ENCODE results near the gene RXRB.

Gene RXRB

DNA sequence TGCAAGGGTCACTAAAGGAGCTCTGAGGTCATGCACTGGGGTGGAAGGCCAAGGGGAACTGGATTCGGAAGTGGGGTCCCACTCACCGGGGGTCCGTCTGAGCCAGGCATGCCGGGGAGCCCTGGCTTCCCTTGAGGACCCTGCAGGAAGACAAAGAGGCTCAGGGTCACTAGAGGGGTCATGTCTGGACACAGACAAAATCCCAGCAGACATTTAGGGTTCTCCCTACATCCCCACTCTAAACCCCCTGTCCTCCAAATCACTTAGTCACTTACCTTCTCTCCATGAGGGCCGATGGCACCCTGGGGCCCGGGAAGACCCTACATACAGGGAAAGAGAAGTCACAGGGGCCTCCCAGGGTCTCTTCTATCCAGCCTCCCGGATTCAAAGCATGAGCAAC is 23.6 kb downstream of the RXRB start:
- no peak for DNase-seq (ENCODE audit: low spot score)

DNA sequence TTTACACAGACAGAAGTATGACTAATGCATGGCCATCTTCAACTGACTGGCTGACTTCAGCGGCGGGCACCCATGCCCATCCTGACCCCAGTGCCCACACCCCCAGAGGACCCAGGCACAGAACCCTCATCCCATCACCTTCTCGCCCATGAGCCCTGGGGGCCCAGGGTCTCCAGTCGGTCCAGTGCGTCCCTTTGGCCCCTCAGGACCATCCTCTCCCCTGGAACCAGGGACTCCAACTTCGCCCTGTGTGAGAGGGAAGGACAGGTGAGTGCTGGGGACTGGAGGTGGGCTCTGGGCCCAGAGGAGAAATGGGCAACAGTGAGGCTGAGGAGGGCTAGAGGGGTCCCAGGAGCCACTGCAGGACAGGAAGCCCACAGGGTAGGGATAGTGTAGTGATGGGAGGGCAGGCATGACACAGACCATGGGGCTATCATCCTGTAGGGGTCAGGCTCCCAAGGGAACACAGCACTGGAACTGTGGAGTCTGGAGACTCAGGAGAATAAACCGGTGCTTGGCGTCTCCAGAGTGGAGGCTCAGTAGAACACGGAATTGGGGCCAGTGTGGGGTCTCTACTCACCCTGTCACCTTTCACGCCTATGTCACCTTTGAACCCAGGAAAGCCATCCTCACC is 24.9 kb downstream of the RXRB start:
- no peak for DNase-seq (ENCODE audit: low spot score)

DNA sequence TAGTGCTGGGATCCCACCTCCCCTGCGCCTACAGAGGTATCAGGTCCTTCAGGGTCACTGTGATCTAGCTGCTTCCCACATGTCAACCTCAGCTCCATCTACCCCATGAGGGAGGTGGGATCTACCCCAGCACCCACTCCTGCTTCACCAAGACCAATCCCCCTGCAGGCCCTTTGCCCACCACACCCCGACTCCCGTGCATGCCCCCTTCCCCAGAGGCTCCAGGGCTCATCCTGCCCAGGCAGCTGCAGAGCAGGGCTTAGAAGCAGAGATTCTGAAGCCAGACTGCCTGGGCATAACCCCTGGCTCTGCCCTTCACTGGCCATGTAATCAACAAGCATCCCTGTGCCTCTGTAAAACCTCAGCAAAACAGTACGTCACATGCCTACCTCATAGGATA is 25.7 kb downstream of the RXRB start:
- DNase-seq (ENCODE audit: low spot score), result no peak

DNA sequence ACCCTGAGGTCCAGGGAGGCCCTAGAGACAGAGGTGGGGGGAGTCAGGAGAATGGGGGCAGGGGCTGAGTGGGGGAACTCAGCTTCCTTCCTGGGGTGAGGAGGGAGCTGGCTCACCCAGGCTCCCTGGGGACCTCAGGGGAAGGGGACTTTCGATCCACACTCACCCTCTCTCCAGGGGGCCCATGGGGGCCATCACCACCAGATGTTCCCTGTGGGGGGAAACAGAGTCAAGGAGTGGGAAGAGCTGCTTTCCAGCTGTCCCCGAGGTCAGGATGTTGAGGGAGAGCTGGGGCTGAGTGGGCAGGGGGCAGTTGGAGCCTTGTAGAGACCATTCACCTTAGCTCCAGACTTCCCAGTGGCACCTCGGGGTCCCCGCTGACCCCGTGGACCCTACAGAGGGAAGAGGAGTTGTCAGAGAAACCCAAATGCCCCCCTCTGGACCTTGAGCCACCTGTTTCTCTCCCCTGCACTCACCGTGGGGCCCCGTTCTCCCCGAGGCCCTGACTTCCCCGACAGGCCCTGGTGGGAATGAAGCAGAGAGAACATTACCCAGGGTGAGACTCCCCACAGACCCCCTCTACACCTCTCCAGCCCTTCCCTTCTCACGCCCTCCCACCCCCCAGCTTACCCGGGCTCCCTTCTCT is 26.8 kb downstream of the RXRB start:
- no peak for DNase-seq (ENCODE audit: low spot score)

GRCh38 chr6:33172688-33173534 is 27.6 kb downstream of the RXRB start:
- peak; percentile 14 for DNase-seq (ENCODE audit: low spot score)

DNA sequence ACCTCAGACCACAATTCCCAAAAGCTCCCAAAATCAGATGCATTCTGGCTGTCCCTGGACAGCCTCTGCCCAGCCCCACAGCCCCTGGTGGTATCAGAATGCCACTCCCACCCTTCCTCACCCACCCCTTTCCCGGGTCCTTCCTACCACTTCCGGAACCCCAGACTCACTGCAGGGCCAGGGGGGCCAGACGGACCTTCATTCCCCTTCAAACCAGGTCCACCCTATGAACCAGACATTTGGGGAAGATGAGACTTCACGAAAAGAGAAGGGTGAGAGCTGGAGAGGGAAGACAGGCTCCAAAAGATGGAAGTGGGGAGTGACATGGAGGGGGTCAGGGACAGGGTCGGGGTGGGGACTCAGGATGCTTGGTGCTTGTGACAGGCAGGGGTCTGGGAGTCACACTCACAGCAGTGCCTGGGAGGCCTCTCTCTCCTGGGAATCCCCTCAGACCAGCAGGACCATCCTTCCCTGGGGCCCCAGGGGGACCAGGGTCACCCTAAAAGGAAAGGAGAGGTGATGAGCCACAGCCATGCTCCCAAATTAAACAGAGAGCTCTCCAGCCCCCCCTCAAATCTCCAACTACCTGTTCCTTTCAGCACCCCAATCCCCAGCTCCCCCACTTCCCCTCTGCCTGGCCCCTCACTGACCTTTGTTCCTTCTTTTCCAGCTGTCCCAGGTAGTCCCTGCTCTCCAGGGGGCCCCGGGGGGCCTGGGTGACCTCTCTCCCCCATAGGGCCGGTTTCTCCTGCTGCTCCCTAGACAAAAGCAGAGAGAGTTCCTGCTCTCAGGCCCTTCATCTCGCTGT is 28.4 kb downstream of the RXRB start:
- DNase-seq (ENCODE audit: low spot score), result no peak

DNA sequence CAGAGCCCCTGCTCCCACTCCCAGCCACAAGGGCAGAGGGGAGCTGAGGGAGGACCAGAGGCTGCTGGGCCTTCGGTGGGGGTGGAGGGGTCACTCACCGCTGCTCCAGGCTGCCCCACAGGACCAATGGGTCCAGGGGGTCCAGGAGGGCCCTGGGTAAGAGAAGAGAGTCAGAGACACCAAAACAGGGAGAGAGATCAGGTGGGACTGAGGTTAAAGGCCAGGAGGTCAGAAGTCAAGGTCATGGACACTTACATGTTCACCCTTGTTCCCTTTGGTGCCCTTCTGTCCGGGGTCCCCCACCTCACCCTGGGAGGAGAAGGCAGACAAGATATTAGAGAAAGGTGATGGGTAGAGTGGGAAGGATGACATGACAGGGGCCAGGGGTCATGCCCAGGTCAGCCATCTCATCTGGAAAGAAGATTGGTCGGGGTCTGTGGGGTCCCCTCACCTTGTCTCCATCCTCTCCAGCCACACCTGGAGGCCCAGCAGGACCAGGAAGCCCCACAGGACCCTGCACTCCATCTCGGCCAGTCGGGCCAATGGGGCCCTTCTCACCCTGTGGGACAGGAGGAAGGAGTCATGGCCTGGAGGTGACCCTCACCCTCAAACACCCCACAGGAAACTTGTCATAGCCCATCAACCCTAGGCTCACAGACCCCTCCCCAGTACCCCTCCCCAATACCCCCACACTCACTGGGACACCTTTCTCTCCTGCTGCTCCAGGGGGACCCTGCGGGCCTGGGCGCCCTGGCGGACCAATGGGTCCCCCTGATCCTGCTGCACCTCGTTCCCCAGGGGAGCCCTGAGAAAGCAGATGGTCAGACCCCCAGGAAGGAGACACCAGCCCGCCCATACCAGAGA is 29.2 kb downstream of the RXRB start:
- no peak for DNase-seq (ENCODE audit: low spot score)

- no peak for DNase-seq (ENCODE audit: low spot score)
Observed at GRCh38 chr6:33170176-33171015, 30.1 kb downstream of the RXRB start.

DNA sequence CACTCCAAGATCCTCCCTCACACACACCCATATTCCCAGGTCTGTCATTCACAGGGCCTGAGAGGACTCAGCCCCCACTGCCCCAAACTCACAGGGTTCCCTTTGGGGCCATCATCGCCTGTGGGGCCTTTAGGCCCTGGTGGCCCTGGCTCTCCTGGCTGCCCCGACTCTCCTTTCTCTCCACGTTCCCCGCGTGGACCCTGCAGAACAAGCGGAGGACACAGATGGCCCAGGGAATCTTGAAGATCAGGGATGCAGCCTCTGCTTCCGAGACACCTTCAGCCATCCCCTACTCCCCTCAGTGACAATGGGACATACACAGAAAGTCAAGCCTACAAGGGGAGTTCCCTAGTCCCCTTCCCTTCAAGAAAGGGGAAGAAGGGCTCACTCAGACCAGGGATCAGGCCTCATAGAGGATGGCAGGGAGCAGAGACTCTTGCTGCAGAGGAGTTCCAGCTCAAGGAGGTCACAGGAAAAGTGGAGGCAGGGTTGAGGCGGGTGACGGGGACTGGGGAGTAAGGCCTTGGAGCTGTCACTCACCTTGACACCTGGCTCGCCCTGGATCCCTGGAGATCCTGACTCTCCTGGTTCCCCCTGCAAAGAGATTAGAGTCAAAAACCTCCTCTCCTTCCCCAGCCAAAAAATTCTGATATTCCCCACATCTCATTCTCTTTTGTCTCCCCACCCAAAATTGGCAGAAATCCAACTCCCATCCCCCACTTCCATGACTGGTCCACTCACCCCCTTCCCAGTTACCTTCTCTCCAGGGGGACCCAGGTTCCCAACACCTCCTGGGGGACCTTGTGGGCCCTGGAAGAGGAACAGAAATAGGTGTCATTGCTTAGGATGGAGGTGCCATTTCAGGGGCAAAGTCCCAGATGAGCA is 30.9 kb downstream of the RXRB start:
- DNase-seq (ENCODE audit: low spot score), result no peak

DNA sequence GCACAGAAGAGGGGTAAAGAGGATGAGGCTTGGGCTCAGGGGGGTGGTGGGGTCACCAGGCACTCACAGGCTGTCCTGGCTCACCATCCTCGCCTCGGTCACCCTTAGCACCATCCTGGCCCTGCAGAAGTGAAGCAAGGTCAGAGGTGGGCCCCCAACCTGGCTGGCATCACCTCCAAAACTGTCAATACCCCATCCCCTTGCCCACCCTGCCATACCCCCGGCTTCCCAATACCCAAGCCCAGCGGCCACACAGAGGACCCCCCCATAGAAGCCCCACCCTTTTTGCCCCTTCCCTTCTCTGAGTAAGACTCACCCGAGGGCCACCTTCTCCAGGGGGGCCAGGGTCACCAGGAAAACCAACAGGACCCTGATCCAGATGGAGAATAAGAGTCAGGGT is 31.8 kb downstream of the RXRB start:
- no peak for DNase-seq (ENCODE audit: low spot score)

- no peak for DNase-seq (ENCODE audit: low spot score)
Observed at GRCh38 chr6:33168284-33168601, 32.2 kb downstream of the RXRB start.

- no peak for DNase-seq (ENCODE audit: low spot score)
Observed at GRCh38 chr6:33167374-33168283, 32.8 kb downstream of the RXRB start.

- DNase-seq (ENCODE audit: low spot score), result no peak
Observed at GRCh38 chr6:33166811-33167210, 33.7 kb downstream of the RXRB start.

DNA sequence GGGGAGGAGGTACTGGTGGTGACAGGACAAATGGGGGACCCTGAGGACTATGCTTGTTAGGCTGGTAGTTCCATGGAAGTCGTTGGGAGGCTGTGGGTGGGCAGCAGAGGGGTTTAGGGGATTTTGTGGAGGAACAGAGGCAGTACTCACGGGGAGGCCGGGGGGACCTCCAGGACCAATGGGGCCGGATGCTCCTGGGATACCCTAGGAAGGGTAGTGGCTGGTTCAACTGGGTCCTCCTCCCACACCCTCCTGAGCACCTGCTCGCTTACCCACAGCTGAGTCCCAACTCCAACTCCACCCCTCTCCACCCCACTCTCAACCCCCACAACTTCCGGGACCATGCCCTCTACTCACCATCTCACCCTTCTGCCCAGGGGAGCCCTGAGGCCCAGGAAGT is 34.1 kb downstream of the RXRB start:
- DNase-seq (ENCODE audit: low spot score), result no peak

DNA sequence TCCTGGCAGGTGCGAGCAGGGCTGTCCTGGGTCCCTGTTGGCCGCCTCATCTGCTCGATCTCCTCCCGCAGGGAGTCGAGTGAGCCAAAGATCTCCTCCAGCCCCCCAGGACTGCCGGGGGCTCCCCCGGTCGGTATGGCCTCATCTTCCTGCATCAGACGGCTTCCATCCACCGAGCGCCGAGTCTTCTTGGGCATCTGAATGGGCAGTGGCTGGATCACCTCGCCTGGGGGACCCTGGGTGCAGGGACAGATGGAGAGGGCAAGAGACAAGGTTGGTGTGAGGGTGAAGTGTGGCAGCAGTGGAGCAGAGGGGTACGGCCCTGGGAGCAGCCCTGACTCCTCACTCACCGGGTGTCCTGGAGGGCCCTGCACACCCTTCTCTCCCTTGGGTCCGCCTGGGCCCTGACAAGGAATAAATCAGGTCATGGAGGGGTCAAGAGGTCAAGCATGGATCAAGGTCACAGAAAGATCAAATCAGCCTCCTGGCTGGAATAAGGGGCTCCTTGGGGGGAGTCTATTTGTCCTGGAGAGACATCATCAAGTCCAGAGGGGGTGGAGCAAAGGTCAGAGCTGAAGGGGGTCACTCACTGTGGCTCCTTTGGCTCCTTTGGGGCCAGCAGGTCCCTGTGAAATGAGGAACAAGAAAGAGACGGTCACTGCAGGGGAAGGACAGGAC is 34.7 kb downstream of the RXRB start:
- DNase-seq (ENCODE audit: low spot score), result no peak

GRCh38 chr6:33164665-33165373 is 35.6 kb downstream of the RXRB start:
- no peak for DNase-seq (ENCODE audit: low spot score)

- DNase-seq (ENCODE audit: low spot score), result no peak
Observed at GRCh38 chr6:33164176-33164575, 36.3 kb downstream of the RXRB start.

All from LoVo (cell line).